Right lobe of liver (tissue), 6 donors: Measurements from ENCODE around the gene OR2F2. TPM values are rescaled to one million over a fixed set of nuclear protein-coding genes. Genes with fewer than 3 reads are reported as not detected.

ENCODE experiments used
- ATAC-seq, 4 donors: fragments of 200-7000 bp; cut with Tn5 transposase; one replicate each; pipeline ENCODE4 v1.9.1; 2020; ENCODE audit warnings: mild to moderate bottlenecking in 4 of 4, moderate library complexity in 4 of 4
- DNase-seq, 3 donors: peaks; one replicate each; pipeline ENCODE4 v3.0.0-alpha.2; 2020
- H3K27ac ChIP-seq, 3 donors: fragments of 200-600 bp; one replicate each; pipeline ENCODE4 v1.8.0; 2022
- H3K27me3 ChIP-seq, 2 donors: fragments of 200-600 bp; one replicate each; pipeline ENCODE4 v1.8.0; 2022
- H3K36me3 ChIP-seq, 4 donors: fragments of 200-600 bp; sonication (generic) in 1 of 4; one replicate each; pipeline versions ENCODE4 v1.5.1 to v1.8.0; 2017 to 2022; ENCODE audit warnings: control low read depth in 1 of 4
- H3K4me1 ChIP-seq, 4 donors: fragments of 200-600 bp; sonication (generic) in 1 of 4; one replicate each; pipeline versions ENCODE4 v1.5.1 to v1.8.0; 2017 to 2022; ENCODE audit warnings: control low read depth in 1 of 4
- H3K4me3 ChIP-seq, 3 donors: fragments of 200-600 bp; one replicate each; pipeline ENCODE4 v1.8.0; 2022
- H3K9me3 ChIP-seq, 4 donors: fragments of 200-600 bp; sonication (generic) in 1 of 4; one replicate each; pipeline versions ENCODE4 v1.5.1 to v1.8.0; 2017 to 2022; ENCODE audit warnings: control low read depth in 1 of 4
- POLR2A ChIP-seq: fragments of 450-650 bp; IDR thresholded peaks from one replicate; pipeline ENCODE4 v1.6.1; 2017; ENCODE audit warnings: antibody characterized with exemption, mild to moderate bottlenecking
- WGBS: methylation state at CpG from one replicate; pipeline ENCODE4 v1.1.6; 2018; ENCODE audit warnings: low coverage, low lambda C conversion rate; ENCODE audit not compliant: insufficient coverage; ENCODE audit errors: missing lambda C conversion rate; 5-methylcytosine and 5-hydroxymethylcytosine counted together
- intact Hi-C, 2 donors: fragments of 100-400 bp; cut with DNase I; formaldehyde crosslinking; loops; one replicate each; pipeline versions ENCODE4 v1.11.2 to v1.14.1; 2022
- long read RNA-seq: library from polyadenylated mRNA; unstranded; transcript quantifications from one replicate; pipeline ENCODE4 v2.0.0, GENCODE V29; 2019
- total RNA-seq, 6 experiments: library from RNA; depleted of rRNA in 2 of 6; stranded (reverse); fragments of >200 nt in 2 of 6; fragmentation: NEBNext Ultra II Directional in 3 of 6; extraction: Animal tissue kit (Norgen Biotek cat#: 25700) in 3 of 6; gene quantifications; one replicate each; pipeline versions ENCODE4 v1.1.0 to v1.2.4, GENCODE V29; 2016 to 2023
- TF ChIP-seq, protein P1 (sequence below), 4 donors: fragments of 200-600 bp in 3 of 4; fragments of 450-650 bp in 1 of 4; IDR thresholded peaks; one replicate each; pipeline versions ENCODE4 v1.5.1 to v1.8.0; 2016 to 2022; ENCODE audit warnings: antibody characterized with exemption in 4 of 4, mild to moderate bottlenecking in 2 of 4
- donor health status: DM: no; HTN: yes; CAD: no.
- donor health status: DM: no; HTN: no; CAD: no.
- donor health status: DM: no; HTN: no; CAD: no.
- donor health status: DM: no; HTN: yes; CAD: no.
- donor health status: DM: no; HTN: yes; CAD: no.

OR2F2 gene, protein sequence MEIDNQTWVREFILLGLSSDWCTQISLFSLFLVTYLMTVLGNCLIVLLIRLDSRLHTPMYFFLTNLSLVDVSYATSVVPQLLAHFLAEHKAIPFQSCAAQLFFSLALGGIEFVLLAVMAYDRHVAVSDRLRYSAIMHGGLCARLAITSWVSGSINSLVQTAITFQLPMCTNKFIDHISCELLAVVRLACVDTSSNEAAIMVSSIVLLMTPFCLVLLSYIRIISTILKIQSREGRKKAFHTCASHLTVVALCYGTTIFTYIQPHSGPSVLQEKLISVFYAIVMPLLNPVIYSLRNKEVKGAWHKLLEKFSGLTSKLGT
- total RNA-seq = not detected
- long read RNA-seq = 0 reads

DNA sequence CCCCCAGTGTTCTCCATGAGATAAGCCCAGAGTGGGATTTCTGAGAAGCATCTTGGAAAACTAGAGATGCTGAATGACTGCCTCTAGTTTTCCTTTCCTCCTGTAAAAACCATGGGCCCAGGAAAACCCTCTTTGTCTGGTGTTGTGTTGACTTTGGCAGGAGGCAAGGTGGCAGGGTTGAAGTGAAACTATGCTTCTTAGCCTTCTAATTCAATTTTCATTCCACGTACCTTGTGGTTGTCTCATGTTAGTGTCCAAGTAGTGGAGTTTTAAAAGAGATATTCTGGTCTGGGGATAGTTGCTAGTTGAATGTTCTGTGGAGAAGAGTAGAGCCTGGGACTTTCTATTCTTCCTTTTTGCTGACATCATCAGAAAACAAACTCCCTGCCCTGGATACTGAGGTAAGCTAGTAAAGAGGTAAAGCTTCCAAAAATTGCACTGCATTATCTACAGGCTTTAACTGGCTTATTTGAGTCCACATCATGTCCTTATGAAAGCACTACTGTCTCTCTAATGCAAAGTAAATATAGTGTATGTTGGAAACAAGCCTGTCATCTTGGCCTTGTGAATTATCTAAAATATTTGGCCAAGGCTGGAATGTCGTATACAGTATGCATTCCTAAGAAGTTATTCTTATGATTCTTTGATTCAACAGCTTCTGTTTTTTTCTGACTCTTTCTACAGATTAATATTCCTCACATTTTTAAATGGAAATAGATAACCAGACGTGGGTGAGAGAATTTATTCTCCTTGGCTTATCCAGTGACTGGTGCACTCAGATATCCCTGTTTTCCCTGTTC, at the start of gene OR2F2:
Gene OR2F2, plus strand, starts transcription at position 708 of the 800 bp plus-strand sequence. Its CDS starts 0 bp downstream, at position 708.
- TF ChIP-seq, protein P1, sequence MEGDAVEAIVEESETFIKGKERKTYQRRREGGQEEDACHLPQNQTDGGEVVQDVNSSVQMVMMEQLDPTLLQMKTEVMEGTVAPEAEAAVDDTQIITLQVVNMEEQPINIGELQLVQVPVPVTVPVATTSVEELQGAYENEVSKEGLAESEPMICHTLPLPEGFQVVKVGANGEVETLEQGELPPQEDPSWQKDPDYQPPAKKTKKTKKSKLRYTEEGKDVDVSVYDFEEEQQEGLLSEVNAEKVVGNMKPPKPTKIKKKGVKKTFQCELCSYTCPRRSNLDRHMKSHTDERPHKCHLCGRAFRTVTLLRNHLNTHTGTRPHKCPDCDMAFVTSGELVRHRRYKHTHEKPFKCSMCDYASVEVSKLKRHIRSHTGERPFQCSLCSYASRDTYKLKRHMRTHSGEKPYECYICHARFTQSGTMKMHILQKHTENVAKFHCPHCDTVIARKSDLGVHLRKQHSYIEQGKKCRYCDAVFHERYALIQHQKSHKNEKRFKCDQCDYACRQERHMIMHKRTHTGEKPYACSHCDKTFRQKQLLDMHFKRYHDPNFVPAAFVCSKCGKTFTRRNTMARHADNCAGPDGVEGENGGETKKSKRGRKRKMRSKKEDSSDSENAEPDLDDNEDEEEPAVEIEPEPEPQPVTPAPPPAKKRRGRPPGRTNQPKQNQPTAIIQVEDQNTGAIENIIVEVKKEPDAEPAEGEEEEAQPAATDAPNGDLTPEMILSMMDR (IDR thresholded peaks at IDR 0.05) = no peak
- TF ChIP-seq POLR2A = no peak
- H3K9me3 ChIP-seq = no peaks in the 10 kb centered on the region
- no peaks in the 10 kb centered on the region for H3K27me3 ChIP-seq
- H3K36me3 ChIP-seq = no peaks in the 10 kb centered on the region
- DNase-seq (no peak), ATAC-seq (no peak)
- H3K4me1 ChIP-seq = no peaks in the 10 kb centered on the region
- WGBS = 68% methylated on average over 3 of the region's 3 CpGs
- no peak within 1 kb of the TSS for H3K4me3 ChIP-seq
- intact Hi-C loops = no loop called here
- H3K27ac ChIP-seq = no peak within 1 kb of the TSS

DNA sequence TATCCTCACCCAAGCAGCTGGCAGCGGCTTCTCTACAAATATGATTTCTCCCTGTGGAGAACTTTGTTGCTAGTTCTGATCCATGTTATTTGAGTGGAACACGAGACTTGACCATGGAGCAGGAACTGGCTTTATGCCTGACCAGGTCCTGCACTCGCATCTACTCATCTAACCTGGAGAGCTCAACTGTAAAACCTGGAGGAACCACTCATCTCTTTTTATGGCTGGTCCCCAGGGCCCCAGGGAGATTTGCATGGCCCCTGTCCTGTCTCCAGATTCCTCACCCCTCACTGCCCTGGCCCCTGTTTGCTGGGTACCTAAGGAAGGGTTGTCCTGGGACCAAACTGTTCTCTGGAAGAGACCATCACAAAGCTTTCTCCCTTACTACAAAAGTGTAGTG, 49.1 kb upstream of the OR2F2 start:
- no peak overlapping the region for H3K4me3 ChIP-seq
- intact Hi-C loops = no loop called here
- ATAC-seq (no peak), DNase-seq (peak in 1 of 3 donors; percentile 47)
- peaks cover 0 to 12% (median 0%) of the 10 kb centered on the region in 4 donors for H3K4me1 ChIP-seq
- TF ChIP-seq, protein P1 (IDR thresholded peaks at IDR 0.05) = no peak
- no peak for TF ChIP-seq POLR2A
- WGBS = 69% methylated on average over 1 of the region's 3 CpGs
- H3K27me3 ChIP-seq = no peaks in the 10 kb centered on the region
- peaks cover 0 to 2% (median 0%) of the 10 kb centered on the region in 4 donors for H3K36me3 ChIP-seq
- no peak overlapping the region for H3K27ac ChIP-seq
- H3K9me3 ChIP-seq = no peaks in the 10 kb centered on the region

DNA sequence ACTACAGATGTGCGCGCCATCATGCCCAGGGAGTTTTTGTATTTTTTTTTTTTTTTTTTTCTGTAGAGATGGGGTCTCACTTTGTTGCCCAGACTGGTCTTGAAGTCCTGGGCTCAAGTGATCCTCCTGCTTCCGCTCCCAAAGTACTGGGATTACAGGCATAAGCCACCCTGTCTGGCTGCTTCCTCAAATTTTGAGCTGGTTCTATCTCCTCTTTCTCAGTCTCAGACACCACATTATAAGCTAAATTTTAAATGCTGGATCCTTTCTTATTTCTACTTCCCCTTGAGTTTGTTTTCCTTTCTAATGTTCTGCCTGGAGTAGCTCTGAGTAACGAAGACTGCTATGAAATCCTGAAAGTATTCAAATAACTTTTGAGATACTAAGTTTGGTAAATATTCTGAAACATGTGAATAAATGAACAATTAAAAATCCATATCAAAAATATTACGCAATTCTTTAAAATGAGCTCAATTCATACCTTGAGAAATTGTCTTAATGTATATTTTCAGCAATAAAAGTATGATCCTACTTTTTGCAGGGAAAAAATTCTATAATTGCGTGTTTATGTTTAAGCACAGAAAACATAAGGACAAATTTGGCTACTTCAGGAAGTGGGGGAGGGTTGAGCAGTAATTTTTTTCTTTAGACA, 48.1 kb upstream of the OR2F2 start:
- H3K9me3 ChIP-seq = no peaks in the 10 kb centered on the region
- DNase-seq (no peak), ATAC-seq (no peak)
- intact Hi-C loops = no loop called here
- peaks cover 0 to 5% (median 0%) of the 10 kb centered on the region in 4 donors for H3K4me1 ChIP-seq
- no peak overlapping the region for H3K27ac ChIP-seq
- H3K27me3 ChIP-seq = no peaks in the 10 kb centered on the region
- 90% methylated on average over 6 of the region's 6 CpGs for WGBS
- no peak overlapping the region for H3K4me3 ChIP-seq
- TF ChIP-seq, protein P1 (IDR thresholded peaks at IDR 0.05) = no peak
- H3K36me3 ChIP-seq = peaks cover 0 to 2% (median 0%) of the 10 kb centered on the region in 4 donors

DNA sequence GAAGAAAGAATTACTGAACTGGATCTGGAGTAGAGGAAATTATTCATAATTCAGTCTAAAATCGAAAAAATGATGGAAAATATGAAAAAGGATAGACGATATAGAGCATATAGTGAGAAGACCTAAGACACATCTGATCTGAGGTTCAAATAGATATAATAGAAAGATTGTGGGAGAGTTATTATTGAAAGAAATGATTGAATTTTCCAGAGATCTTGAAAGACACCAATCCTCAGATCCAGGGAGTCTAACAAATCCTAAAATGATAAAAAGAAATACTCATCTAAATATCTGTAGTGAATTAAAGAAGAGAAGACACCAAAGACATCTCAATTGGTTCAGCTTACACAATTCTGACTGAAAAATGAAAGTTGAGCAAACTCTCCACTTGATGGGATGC, 46.0 kb upstream of the OR2F2 start:
- Histone ChIP-seq H3K4me3 (no peak overlapping the region), H3K4me1 (peaks cover 0 to 13% (median 0%) of the 10 kb centered on the region in 4 donors)
- TF ChIP-seq, protein P1 (IDR thresholded peaks at IDR 0.05) = no peak
- TF ChIP-seq POLR2A = no peak

More for the DNA sequence above, 46.0 kb upstream of the OR2F2 start:
- 92% methylated on average over 2 of the region's 2 CpGs for WGBS
- DNase-seq (no peak), ATAC-seq (no peak)
- Histone ChIP-seq H3K27me3 (no peaks in the 10 kb centered on the region), H3K27ac (no peak overlapping the region), H3K9me3 (no peaks in the 10 kb centered on the region), H3K36me3 (peaks cover 0 to 2% (median 0%) of the 10 kb centered on the region in 4 donors)
- intact Hi-C loops = no loop called here
